Measurements from ENCODE around the gene IFNAR1.

- TF ChIP-seq POLR2A (IDR thresholded peaks at IDR 0.05; ENCODE audit: low read length), result no peak
- no peak for TF ChIP-seq GATA1 (IDR thresholded peaks at IDR 0.05; ENCODE audit: low read depth, low read length)
These were observed 7.4 kb downstream of the IFNAR1 start for GRCh38 chr21:33332143-33332542.

Measured in erythroblast (primary cell).